Activated naive CD4-positive, alpha-beta T cell treated with anti-CD3 and anti-CD28 coated beads, Interleukin-2, amount 10 ng/mL, durations not matched to agents 7 days and 5 days (primary cell): ENCODE data around the gene NCK1.

Experiments
- CTCF ChIA-PET: fragments of 350-600 bp; sonication (Branson Sonifier 250); formaldehyde crosslinking; loops from one replicate; lab custom pipeline; 2021; ENCODE audit warnings: antibody characterized with exemption; lab: Charles Lee
- DNase-seq: peaks from one replicate; pipeline ENCODE4 v3.0.0-alpha.2; 2020
- H3K27ac Mint-ChIP-seq: one replicate; pipeline ENCODE4 v1.8.0; 2021; ENCODE audit warnings: mild to moderate bottlenecking, moderate library complexity, mixed read lengths
- H3K27me3 Mint-ChIP-seq: one replicate; pipeline ENCODE4 v1.8.0; 2021; ENCODE audit warnings: mild to moderate bottlenecking, mixed read lengths
- H3K36me3 Mint-ChIP-seq: one replicate; pipeline ENCODE4 v1.8.0; 2021; ENCODE audit warnings: mixed read lengths
- H3K4me1 Mint-ChIP-seq: one replicate; pipeline ENCODE4 v1.8.0; 2021; ENCODE audit warnings: mixed read lengths
- H3K4me3 Mint-ChIP-seq: one replicate; pipeline ENCODE4 v1.8.0; 2021; ENCODE audit warnings: mild to moderate bottlenecking, moderate library complexity, mixed read lengths
- H3K9me3 Mint-ChIP-seq: one replicate; pipeline ENCODE4 v1.8.0; 2021; ENCODE audit warnings: mixed read lengths

Gene NCK1

DNA sequence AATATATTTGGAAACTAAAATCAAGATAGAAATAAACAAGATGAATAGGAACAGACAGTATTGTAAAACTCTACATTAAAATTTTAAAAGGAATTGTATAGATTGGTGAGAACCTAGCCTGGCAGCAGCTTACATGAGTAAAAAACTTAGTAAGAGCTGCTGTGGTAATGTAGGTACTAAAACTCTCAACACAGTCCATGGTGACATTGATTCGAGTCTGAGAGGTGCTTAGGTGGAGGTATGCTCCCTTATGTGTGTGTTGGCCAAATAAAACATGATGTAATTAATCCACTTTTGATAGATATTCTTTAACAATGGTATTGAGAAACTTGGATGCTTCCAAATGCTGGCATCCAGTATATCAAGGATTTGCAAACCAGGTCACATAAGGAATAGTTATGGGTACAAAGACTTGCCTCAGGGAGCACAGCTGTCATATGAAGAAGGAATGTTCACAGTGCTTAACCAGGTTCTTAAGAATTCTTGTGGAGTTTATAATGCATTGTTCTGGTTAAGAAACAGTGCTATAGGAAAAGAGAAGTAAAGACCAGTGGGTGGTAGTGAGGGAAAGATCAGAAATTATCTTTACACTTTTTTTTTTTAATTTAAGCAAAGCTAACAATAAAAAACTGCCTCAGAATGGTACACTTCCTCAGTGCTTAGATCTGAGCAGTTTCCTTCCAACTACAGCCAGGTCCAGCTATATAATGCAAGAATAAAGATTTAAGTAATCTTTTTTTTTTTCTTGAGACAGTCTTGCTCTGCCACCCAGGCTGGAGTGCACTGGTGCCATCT, 71.2 kb downstream of the NCK1 start:
- peaks cover 28% of the 10 kb centered on the region for H3K4me1 Mint-ChIP-seq
- H3K27me3 Mint-ChIP-seq = no peaks in the 10 kb centered on the region
- CTCF ChIA-PET = no interaction called here
- no peak overlapping the region for H3K4me3 Mint-ChIP-seq
- H3K36me3 Mint-ChIP-seq = peaks cover 48% of the 10 kb centered on the region
- H3K27ac Mint-ChIP-seq = no peak overlapping the region
- DNase-seq = no peak
- H3K9me3 Mint-ChIP-seq = peaks cover 5% of the 10 kb centered on the region

GRCh38 chr3:136937175-136937574, 75.2 kb downstream of the NCK1 start:
- CTCF ChIA-PET = no interaction called here
- Mint-ChIP-seq H3K27me3 (no peaks in the 10 kb centered on the region), H3K4me1 (peaks cover 19% of the 10 kb centered on the region), H3K27ac (no peak overlapping the region), H3K36me3 (peaks cover 35% of the 10 kb centered on the region), H3K9me3 (peaks cover 5% of the 10 kb centered on the region), H3K4me3 (no peak overlapping the region)
- DNase-seq = no peak

DNA sequence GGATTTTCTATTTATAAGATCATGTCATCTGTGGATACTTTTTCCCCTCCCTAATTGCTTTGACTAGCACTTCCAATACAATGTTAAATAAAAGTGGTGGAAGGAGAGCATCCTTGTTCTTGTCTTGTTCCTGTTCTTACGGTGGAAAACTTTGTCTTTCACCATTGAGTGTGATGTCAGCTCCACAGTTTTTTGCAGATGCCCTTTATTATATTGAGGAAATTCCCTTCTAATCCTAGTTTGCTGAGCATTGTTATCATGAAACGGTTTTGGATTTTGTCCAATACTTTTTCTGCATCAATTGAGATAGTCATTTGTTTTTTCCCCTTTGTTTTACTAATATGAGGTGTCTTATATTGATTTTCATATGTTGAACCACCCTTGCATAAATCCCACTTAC, 75.8 kb downstream of the NCK1 start:
- H3K27me3 Mint-ChIP-seq = no peaks in the 10 kb centered on the region
- peaks cover 18% of the 10 kb centered on the region for H3K4me1 Mint-ChIP-seq
- CTCF ChIA-PET = no interaction called here
- H3K4me3 Mint-ChIP-seq = no peak overlapping the region
- no peak overlapping the region for H3K27ac Mint-ChIP-seq
- peaks cover 33% of the 10 kb centered on the region for H3K36me3 Mint-ChIP-seq
- peaks cover 5% of the 10 kb centered on the region for H3K9me3 Mint-ChIP-seq
- DNase-seq = no peak

DNA sequence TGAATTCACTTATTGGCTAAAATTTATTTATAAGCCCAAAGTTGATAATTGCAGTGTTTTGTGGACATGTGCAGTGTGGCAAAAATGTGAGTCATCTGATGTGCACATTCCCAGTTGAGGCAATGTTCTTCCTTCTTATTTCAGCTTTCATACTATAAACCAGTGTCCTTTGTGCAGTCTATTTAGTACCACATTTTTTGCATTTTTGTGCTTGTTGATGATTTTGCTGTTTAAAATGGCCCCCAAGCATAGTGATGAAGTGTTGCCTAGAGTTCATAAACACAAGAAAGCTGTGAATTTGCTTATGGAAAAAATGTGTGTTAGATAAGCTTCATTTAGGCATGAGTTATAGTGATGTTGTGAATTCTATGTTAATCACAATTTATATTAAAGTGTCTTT, 76.3 kb downstream of the NCK1 start:
- peaks cover 19% of the 10 kb centered on the region for H3K4me1 Mint-ChIP-seq
- peaks cover 33% of the 10 kb centered on the region for H3K36me3 Mint-ChIP-seq
- no peak for DNase-seq
- H3K27ac Mint-ChIP-seq = no peak overlapping the region
- H3K4me3 Mint-ChIP-seq = no peak overlapping the region
- CTCF ChIA-PET = interaction anchor here (1.2 kb wide), 1 partner anchor 179 kb away, joined by 3 read pairs; no protein-coding TSS in a partner anchor
- peaks cover 5% of the 10 kb centered on the region for H3K9me3 Mint-ChIP-seq
- H3K27me3 Mint-ChIP-seq = no peaks in the 10 kb centered on the region

DNA sequence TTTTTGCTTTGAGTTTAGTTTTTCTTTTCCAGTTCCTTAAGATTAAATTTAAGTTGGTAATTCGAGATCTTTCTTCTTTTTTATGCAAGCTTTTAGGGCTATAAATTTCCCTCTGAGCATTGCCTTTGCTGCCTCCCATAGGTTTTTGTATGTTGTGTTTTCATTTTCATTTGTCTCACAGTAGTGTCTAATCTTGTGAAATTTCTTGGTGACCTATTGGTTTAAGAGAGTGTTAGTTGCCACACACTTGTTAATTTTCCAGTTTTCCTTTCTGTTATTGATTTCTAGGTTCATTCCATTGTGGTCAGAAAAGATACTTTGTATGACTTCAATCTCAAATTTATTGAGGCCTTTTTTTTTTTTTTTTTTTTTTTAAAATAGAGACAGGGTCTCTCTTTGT, 77.5 kb downstream of the NCK1 start:
- no peak for DNase-seq
- CTCF ChIA-PET = interaction anchor here (1.2 kb wide), 1 partner anchor 181 kb away, joined by 3 read pairs; no protein-coding TSS in a partner anchor
- Mint-ChIP-seq H3K27me3 (no peaks in the 10 kb centered on the region), H3K27ac (no peak overlapping the region), H3K4me1 (peaks cover 19% of the 10 kb centered on the region), H3K4me3 (no peak overlapping the region), H3K36me3 (peaks cover 30% of the 10 kb centered on the region), H3K9me3 (peaks cover 5% of the 10 kb centered on the region)

DNA sequence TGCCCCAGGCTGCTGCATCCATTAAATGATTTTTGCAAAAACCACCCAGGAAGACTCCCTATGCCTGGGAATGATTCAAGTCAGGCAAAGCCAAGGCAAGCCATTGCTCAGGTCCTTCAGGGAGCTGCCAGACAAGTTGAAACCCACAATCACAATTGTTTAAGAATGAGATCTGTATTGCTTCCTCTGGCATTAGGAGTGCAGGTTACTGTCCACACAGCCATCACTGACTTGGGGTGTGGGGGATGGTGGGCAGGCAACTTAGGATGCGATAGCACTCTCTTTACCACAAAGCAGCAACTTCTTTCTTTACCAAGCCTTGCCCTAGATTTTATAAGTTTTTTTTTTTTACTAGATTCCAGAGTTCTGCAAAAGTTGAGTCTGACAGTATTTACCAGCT, 80.8 kb downstream of the NCK1 start:
- H3K4me1 Mint-ChIP-seq = peaks cover 19% of the 10 kb centered on the region
- H3K4me3 Mint-ChIP-seq = no peak overlapping the region
- no peaks in the 10 kb centered on the region for H3K27me3 Mint-ChIP-seq
- H3K36me3 Mint-ChIP-seq = peaks cover 23% of the 10 kb centered on the region
- no peaks in the 10 kb centered on the region for H3K9me3 Mint-ChIP-seq
- no peak overlapping the region for H3K27ac Mint-ChIP-seq
- no peak for DNase-seq
- CTCF ChIA-PET = interaction anchor here (0.5 kb wide), 1 partner anchor 170 kb away, joined by 3 read pairs; no protein-coding TSS in a partner anchor

DNA sequence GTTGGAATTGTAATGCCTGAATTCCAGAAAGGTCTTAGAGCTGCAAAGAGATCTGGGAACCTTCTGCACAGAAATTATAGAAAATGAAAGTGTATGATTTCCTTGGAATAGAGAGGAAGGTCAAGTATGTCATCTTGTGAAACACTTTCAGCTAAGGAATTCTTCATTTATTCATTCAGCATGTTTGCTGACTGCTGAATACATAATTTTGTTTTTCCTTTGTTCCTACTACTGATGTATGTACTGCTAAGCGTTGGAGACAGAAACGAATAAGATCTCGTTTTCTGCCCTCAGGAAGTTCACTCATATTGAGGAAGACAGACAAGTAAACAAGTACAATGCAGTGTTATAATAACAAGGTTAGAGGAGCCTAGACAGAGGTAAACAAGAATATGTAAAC, 81.4 kb downstream of the NCK1 start:
- H3K27ac Mint-ChIP-seq = no peak overlapping the region
- CTCF ChIA-PET = no interaction called here
- H3K9me3 Mint-ChIP-seq = no peaks in the 10 kb centered on the region
- H3K36me3 Mint-ChIP-seq = peaks cover 22% of the 10 kb centered on the region
- no peaks in the 10 kb centered on the region for H3K27me3 Mint-ChIP-seq
- DNase-seq = no peak
- peaks cover 16% of the 10 kb centered on the region for H3K4me1 Mint-ChIP-seq
- no peak overlapping the region for H3K4me3 Mint-ChIP-seq

- H3K27me3 Mint-ChIP-seq = no peaks in the 10 kb centered on the region
- peaks cover 7% of the 10 kb centered on the region for H3K4me1 Mint-ChIP-seq
- H3K9me3 Mint-ChIP-seq = no peaks in the 10 kb centered on the region
- H3K4me3 Mint-ChIP-seq = no peak overlapping the region
- no peak overlapping the region for H3K27ac Mint-ChIP-seq
- DNase-seq = no peak
- CTCF ChIA-PET = no interaction called here
- H3K36me3 Mint-ChIP-seq = peaks cover 24% of the 10 kb centered on the region
Measured at GRCh38 chr3:136946978-136947377, 85.0 kb downstream of the NCK1 start.

DNA sequence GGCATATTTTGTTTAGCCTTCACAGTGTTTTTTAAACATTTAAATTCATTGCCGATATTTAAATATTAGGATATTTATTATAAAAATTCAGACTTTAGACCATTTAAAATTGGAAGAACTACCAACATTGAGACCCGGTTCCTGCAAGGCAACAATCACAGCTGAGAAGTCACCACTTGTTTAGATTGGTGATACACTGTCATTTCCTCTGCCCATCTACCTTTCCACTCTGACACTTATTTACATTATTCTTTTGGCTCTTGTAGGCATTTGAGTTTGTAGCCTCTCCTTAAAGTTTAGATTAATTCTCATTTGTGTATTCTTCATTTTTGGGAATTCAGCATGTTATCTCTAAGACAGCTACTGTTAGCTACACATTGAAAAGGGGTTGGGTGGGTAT, 85.5 kb downstream of the NCK1 start:
- DNase-seq = no peak
- H3K27ac Mint-ChIP-seq = peak overlapping the region; percentile 62
- H3K36me3 Mint-ChIP-seq = peaks cover 24% of the 10 kb centered on the region
- H3K27me3 Mint-ChIP-seq = no peaks in the 10 kb centered on the region
- CTCF ChIA-PET = no interaction called here
- H3K4me1 Mint-ChIP-seq = peaks cover 7% of the 10 kb centered on the region
- H3K4me3 Mint-ChIP-seq = no peak overlapping the region
- no peaks in the 10 kb centered on the region for H3K9me3 Mint-ChIP-seq

- no peak overlapping the region for H3K4me3 Mint-ChIP-seq
- H3K27me3 Mint-ChIP-seq = no peaks in the 10 kb centered on the region
- CTCF ChIA-PET = interaction anchor here (1.3 kb wide), 1 partner anchor 89 kb away, joined by 3 read pairs; no protein-coding TSS in a partner anchor
- peaks cover 2% of the 10 kb centered on the region for H3K4me1 Mint-ChIP-seq
- peaks cover 20% of the 10 kb centered on the region for H3K36me3 Mint-ChIP-seq
- no peak for DNase-seq
- no peaks in the 10 kb centered on the region for H3K9me3 Mint-ChIP-seq
- H3K27ac Mint-ChIP-seq = no peak overlapping the region
Measured at GRCh38 chr3:136949146-136949545, 87.1 kb downstream of the NCK1 start.

- CTCF ChIA-PET = no interaction called here
- no peak for DNase-seq
- H3K36me3 Mint-ChIP-seq = peaks cover 20% of the 10 kb centered on the region
Measured at GRCh38 chr3:136949708-136950107, 87.7 kb downstream of the NCK1 start.

DNA sequence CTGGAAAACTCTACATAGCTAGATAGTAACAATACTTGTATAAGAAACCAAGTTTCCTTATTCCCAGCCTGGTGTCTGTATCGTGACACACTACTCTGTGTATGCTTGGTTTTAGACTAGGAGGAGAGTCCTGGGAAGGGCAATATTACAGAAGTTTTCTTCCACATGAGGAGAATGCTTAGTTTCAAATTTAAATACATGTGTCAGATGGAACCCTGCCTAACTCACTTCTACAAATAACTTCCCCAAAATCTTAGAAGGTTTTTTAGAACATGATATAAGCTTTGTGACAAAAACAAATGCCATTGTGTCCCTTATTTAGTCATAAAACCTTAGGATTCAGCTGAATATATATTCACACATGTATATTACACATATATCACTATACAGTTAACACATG, 88.6 kb downstream of the NCK1 start:
- peaks cover 17% of the 10 kb centered on the region for H3K36me3 Mint-ChIP-seq
- CTCF ChIA-PET = no interaction called here

More at GRCh38 chr3:136949708-136950107, 87.7 kb downstream of the NCK1 start:
- H3K27ac Mint-ChIP-seq = no peak overlapping the region
- peaks cover 3% of the 10 kb centered on the region for H3K4me1 Mint-ChIP-seq
- H3K27me3 Mint-ChIP-seq = no peaks in the 10 kb centered on the region
- H3K4me3 Mint-ChIP-seq = no peak overlapping the region
- H3K9me3 Mint-ChIP-seq = no peaks in the 10 kb centered on the region

GRCh38 chr3:136952292-136952691, 90.3 kb downstream of the NCK1 start:
- H3K9me3 Mint-ChIP-seq = no peaks in the 10 kb centered on the region
- DNase-seq = no peak
- H3K27me3 Mint-ChIP-seq = no peaks in the 10 kb centered on the region
- no peak overlapping the region for H3K27ac Mint-ChIP-seq
- peaks cover 7% of the 10 kb centered on the region for H3K36me3 Mint-ChIP-seq
- H3K4me1 Mint-ChIP-seq = peaks cover 11% of the 10 kb centered on the region
- no peak overlapping the region for H3K4me3 Mint-ChIP-seq
- CTCF ChIA-PET = no interaction called here

More for the DNA sequence above, 88.6 kb downstream of the NCK1 start:
- Mint-ChIP-seq H3K9me3 (no peaks in the 10 kb centered on the region), H3K4me1 (peaks cover 11% of the 10 kb centered on the region), H3K27ac (no peak overlapping the region), H3K27me3 (no peaks in the 10 kb centered on the region), H3K4me3 (no peak overlapping the region)
- DNase-seq = no peak

DNA sequence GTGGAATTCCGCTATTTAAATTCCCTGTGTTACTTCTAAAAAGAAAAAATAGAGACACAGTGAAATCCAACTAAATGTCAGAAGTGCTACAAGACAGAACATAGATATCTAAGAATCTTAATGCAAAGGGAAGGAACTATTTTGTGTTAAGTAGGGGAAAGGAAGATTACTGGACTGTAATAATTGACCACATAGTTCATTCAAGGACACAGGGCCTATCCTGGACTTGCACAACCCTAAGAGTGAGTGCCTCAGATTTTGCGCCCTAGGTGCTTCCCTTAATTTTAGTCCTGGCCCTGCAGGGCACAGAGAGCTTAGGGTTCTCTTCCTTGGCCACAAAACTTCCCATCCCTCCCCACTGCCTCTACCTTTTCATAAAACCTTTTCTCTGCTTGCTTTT, 92.2 kb downstream of the NCK1 start:
- no peak for DNase-seq
- H3K27ac Mint-ChIP-seq = no peak overlapping the region
- H3K4me3 Mint-ChIP-seq = no peak overlapping the region
- H3K36me3 Mint-ChIP-seq = no peaks in the 10 kb centered on the region
- H3K4me1 Mint-ChIP-seq = peaks cover 9% of the 10 kb centered on the region
- no peaks in the 10 kb centered on the region for H3K9me3 Mint-ChIP-seq
- no peaks in the 10 kb centered on the region for H3K27me3 Mint-ChIP-seq
- CTCF ChIA-PET = no interaction called here
